IPS DF 6.9 (cell line): ENCODE results near the gene KIF26A.

ENCODE experiments used
- DNase-seq: peaks from one replicate; pipeline ENCODE4 v3.0.0-alpha.2; 2013; ENCODE audit warnings: low read depth, low spot score
- H3K27ac ChIP-seq: one replicate; pipeline ENCODE4 v1.5.1; 2013; ENCODE audit warnings: low read length, control low read depth
- H3K27me3 ChIP-seq: 2 replicates; pipeline ENCODE4 v1.6.1; 2013; ENCODE audit warnings: mild to moderate bottlenecking, low read length; ENCODE audit not compliant: control insufficient read depth, insufficient read depth
- H3K36me3 ChIP-seq: 2 replicates; pipeline ENCODE4 v1.6.1; 2013; ENCODE audit warnings: low read length; ENCODE audit not compliant: control insufficient read depth, insufficient read depth
- H3K4me1 ChIP-seq: 2 replicates; pipeline ENCODE4 v1.6.1; 2013; ENCODE audit warnings: low read length; ENCODE audit not compliant: control insufficient read depth, insufficient read depth
- H3K4me3 ChIP-seq: 2 replicates; pipeline ENCODE4 v1.5.1; 2013; ENCODE audit warnings: mild to moderate bottlenecking, low read length
- H3K9me3 ChIP-seq: 2 replicates; pipeline ENCODE4 v1.6.1; 2013; ENCODE audit warnings: low read length, inconsistent platforms; ENCODE audit not compliant: control insufficient read depth, insufficient read depth
- WGBS: extraction: QIAGEN DNeasy Blood & Tissue Kit; methylation state at CpG from one replicate; pipeline ENCODE4 v1.1.7; 2013; ENCODE audit warnings: mixed read lengths, missing lambda C conversion rate; ENCODE audit not compliant: insufficient read length, insufficient coverage; 5-methylcytosine and 5-hydroxymethylcytosine counted together

Gene KIF26A

DNA sequence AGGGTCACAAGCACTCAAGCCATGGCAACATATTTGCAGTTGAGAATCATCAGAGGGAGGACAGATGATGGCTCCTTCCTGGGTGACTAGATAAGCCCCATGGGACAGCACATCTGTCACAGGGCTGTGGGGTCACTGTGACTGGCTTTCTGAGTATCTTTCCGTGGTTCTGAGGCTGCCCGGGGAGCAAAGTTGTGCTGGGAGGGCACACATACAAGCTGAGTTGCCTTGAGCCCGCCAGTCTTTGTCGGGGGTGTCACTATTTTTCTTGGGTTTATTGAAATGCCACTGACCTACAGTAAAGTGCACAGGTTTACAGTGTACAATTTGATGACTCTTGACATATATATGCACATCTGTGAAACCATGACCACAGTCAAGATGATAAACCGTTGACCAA, 17.2 kb upstream of the KIF26A start:
- no CpG with 5 or more reads among the region's 5 CpGs for WGBS
- H3K27me3 ChIP-seq, result peaks cover 12% of the 10 kb centered on the region; the same call in 1 of the 2 replicates
- DNase-seq, result no peak
- peaks cover 2% of the 10 kb centered on the region; the same call in 1 of the 2 replicates for H3K4me1 ChIP-seq
- H3K9me3 ChIP-seq, result no peaks in the 10 kb centered on the region
- no peak overlapping the region for H3K4me3 ChIP-seq
- H3K27ac ChIP-seq, result no peak overlapping the region
- H3K36me3 ChIP-seq, result no peaks in the 10 kb centered on the region

DNA sequence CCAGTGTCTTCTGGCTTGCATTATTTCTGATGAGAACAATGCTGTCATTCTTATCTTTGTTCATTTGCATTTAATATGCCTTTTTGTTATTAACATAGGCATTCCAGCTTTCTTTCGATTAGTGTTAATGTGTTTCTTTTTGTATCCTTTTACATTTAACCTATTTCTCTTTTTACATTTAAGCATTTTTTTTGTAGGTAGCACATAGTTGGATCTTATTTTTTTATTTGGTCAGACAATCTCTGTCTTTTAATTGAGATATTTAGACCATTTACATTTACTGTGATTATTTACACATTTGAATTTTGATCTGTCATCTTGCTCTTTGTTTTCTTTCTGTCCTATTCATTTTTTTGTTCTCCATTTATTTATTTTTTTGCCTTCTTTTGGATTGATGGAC, 14.5 kb upstream of the KIF26A start:
- Histone ChIP-seq H3K27me3 (no peaks in the 10 kb centered on the region), H3K36me3 (no peaks in the 10 kb centered on the region), H3K4me3 (no peak overlapping the region), H3K4me1 (no peaks in the 10 kb centered on the region), H3K27ac (no peak overlapping the region), H3K9me3 (no peaks in the 10 kb centered on the region)
- DNase-seq, result no peak
- no CpG with 5 or more reads among the region's 1 CpG for WGBS

DNA sequence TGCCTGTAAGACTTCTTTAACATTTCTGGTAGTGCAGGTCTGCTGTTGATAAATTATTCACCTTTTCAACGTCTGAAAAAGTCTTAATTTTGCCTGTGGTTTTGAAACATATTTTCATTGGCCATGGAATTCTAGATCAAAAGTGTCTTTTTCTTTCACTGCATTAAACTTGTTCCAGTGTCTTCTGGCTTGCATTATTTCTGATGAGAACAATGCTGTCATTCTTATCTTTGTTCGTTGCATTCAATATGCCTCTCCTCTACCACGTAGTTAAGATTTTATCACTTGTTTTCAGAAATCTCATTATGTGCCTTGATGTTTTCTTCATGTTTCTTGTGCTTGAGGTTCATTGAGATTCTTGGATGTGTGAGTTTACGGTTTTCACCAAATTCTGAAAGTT, 13.4 kb upstream of the KIF26A start:
- H3K27ac ChIP-seq, result no peak overlapping the region
- H3K9me3 ChIP-seq, result no peaks in the 10 kb centered on the region
- no peaks in the 10 kb centered on the region for H3K27me3 ChIP-seq
- no CpG with 5 or more reads among the region's 4 CpGs for WGBS
- DNase-seq, result no peak
- H3K4me3 ChIP-seq, result no peak overlapping the region
- no peaks in the 10 kb centered on the region for H3K4me1 ChIP-seq
- no peaks in the 10 kb centered on the region for H3K36me3 ChIP-seq

DNA sequence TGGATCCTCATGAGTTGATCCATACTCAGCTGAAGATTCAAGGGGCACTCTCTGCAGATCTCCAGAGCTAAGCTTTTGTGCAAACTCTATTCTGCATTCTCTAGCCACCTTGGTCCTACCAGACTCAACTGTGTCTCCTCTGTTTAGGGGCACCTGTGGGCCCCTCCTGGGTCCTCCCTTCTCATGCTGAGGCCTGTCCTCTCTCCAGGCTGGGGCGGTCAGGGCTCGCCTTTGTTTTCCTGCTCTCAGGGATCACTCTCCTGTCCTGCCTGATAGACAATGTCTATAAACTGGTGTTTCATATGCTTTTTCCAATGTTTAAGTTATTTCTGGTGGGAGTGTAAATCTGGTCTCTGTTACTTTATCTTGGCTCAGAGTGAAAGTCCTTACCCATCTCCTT, 11.6 kb upstream of the KIF26A start:
- H3K36me3 ChIP-seq, result no peaks in the 10 kb centered on the region
- no peak overlapping the region for H3K27ac ChIP-seq
- DNase-seq, result no peak
- H3K27me3 ChIP-seq, result no peaks in the 10 kb centered on the region
- no peaks in the 10 kb centered on the region for H3K9me3 ChIP-seq
- WGBS, result no CpG with 5 or more reads among the region's 2 CpGs
- no peak overlapping the region for H3K4me3 ChIP-seq
- no peaks in the 10 kb centered on the region for H3K4me1 ChIP-seq

DNA sequence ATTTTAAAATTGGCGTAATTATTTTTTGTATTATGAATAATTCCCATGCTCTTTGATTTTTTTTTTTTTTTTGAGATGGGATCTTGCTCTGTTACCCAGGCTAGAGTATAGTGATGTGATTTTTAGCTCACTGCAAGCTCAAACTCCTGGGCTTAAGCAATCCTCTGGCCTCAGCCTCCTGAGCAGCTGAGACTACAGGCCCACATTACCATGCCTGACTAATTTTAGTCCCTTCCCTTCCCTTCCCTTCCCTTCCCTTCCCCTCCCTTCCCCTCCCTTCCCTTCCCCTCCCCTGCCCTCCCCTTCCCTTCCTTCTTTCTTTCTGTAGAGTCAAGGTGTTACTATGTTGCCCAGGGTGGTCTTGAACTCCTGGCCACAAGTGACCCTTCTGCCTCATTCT, 9.4 kb upstream of the KIF26A start:
- Histone ChIP-seq H3K27ac (no peak overlapping the region), H3K4me3 (no peak overlapping the region), H3K9me3 (no peaks in the 10 kb centered on the region), H3K36me3 (no peaks in the 10 kb centered on the region), H3K4me1 (no peaks in the 10 kb centered on the region), H3K27me3 (no peaks in the 10 kb centered on the region)
- DNase-seq, result no peak
- no CpG with 5 or more reads among the region's 1 CpG for WGBS

DNA sequence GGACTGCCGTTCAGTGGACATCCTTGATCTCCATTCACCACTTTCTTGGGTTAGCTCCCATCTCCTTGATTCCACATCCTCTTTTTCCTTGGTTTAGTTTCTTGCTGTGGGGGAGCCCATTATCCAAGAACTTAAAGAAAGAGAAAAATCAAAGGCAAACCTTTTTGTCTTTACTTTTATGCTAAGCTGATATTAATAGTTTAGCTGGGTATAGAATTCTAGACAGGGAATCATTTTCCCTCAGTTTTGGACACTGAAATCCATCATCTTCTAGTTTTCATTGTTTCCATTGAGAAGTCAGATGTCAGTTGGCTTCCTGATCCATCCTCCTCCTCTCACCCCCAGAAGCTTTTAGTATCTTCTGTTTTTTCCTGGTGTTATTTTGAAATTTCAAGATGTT, 8.8 kb upstream of the KIF26A start:
- Histone ChIP-seq H3K27me3 (no peaks in the 10 kb centered on the region), H3K9me3 (no peaks in the 10 kb centered on the region), H3K36me3 (no peaks in the 10 kb centered on the region), H3K4me1 (no peaks in the 10 kb centered on the region), H3K27ac (no peak overlapping the region), H3K4me3 (no peak overlapping the region)
- no peak for DNase-seq
- WGBS, result no CpG with 5 or more reads among the region's 1 CpG

DNA sequence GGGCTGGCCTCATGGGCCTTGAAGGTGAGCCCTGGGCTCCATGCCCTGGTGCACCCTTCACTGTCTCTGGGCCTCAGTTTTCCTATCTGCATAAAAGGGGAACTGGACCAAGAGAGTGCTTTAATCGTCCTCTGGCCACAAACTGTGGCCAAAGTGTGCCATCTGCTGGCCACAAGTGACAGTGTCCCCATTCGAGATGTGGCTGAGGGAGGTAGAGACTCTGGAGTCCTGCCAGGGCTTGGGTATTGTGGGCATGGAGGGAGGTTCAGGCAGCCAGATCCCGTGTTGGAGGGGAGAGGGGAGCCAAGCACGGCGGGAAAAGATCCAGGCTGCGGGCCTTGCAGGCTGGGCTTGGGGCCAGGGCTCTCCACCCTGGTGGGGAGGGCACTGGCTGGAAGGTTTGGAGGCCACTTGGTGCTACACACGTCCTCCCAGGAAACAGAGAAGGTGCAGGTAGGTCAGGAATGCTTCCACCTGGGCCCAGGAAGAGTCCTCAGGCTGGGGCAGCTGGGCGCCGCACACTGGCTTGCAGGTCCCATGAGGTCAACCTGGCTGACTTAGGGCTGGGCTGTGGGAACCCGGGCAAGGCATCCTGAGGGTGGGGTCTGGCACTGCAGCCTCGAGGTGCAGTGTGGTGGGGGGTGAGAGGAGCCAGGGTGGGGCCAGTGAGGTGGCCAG, 7.3 kb upstream of the KIF26A start:
- Histone ChIP-seq H3K27ac (no peak overlapping the region), H3K9me3 (no peaks in the 10 kb centered on the region), H3K4me1 (peaks cover 6% of the 10 kb centered on the region), H3K27me3 (peaks cover 9% of the 10 kb centered on the region), H3K4me3 (no peak overlapping the region), H3K36me3 (no peaks in the 10 kb centered on the region)
- no CpG with 5 or more reads among the region's 11 CpGs for WGBS
- DNase-seq, result no peak

DNA sequence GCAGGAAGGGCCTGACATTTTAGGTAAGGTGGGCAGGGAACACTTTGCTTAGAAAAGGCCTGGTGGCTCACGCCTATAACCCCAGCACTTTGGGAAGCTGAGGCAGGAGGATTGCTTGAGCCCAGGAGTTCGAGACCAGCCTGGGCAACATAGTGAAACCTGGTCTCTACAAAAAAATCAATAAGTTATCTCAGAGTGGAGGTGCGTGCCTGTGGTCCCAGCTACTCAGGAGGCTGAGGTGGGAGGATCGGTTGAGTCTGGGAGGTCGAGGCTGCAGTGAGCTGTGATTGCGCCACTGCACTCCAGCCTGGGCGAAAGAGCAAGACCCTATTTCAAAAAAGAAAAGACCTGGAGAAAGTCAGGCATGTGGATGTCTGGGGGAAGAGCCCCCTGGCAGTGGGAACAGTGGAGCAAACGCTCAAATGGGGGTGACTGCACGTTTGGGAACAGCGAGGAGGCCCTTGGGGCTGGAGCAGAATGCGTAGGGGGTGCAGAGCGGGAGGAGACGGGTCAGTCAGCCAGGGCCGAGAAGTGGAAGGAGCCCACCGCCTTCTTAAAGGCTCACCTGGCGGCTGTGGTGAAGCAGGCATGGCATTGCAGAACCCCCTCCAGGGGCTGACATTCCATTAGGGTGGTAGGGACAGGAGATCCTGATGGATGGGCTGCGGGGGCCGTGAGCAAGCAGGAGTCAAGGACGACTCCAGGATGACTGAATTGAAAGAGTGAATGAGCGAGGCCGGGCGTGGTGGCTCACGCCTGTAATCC, 6.2 kb upstream of the KIF26A start:
- WGBS, result no CpG with 5 or more reads among the region's 23 CpGs
- no peaks in the 10 kb centered on the region for H3K9me3 ChIP-seq
- H3K4me1 ChIP-seq, result peaks cover 6% of the 10 kb centered on the region
- H3K27ac ChIP-seq, result no peak overlapping the region
- no peak overlapping the region for H3K4me3 ChIP-seq
- H3K36me3 ChIP-seq, result no peaks in the 10 kb centered on the region
- DNase-seq, result no peak
- H3K27me3 ChIP-seq, result peaks cover 17% of the 10 kb centered on the region

DNA sequence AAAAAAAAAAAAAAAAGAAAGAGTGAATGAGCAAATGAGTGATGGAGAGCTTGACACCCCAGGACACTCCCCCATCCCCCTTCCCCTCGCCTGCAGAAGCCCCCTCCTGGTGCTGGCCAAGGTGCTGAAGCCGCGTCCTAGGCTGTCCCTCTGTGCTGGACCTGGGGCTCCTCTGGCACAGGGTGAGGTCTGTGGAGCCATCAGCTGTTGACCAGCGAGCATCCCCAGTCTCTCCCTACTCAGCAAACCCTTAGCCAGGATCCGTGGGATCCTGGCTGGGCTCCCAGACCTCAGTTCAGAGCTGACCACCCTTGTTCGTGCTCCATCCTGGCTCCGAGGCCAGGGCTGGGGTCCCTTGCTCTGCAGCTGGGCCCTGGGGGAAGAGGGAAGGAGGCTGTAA, 5.4 kb upstream of the KIF26A start:
- Histone ChIP-seq H3K4me1 (peaks cover 6% of the 10 kb centered on the region), H3K27ac (no peak overlapping the region), H3K9me3 (no peaks in the 10 kb centered on the region), H3K27me3 (peaks cover 20% of the 10 kb centered on the region), H3K36me3 (no peaks in the 10 kb centered on the region), H3K4me3 (no peak overlapping the region)
- no peak for DNase-seq
- WGBS, result no CpG with 5 or more reads among the region's 7 CpGs

DNA sequence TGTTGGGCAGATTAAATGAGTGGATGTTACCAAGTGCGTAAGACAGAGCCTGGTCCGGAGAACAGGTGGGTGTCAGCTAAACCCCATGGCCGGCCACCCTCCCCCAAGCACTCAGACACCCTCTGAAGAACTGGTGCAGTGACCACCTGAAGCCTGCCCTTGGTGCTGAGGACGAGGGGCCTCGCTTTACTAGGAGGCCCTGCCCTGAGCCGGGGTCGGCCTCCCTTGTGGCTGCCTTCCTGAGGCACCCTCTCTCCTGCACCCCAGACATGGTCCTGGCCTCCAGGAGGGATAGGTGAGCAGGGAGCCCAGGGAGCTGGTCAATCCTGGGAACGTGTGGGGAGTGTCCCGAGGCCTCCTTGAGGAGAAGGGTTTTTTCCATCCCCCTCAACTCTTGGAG, 4.9 kb upstream of the KIF26A start:
- H3K9me3 ChIP-seq, result no peaks in the 10 kb centered on the region
- H3K27ac ChIP-seq, result no peak overlapping the region
- H3K36me3 ChIP-seq, result no peaks in the 10 kb centered on the region
- no peak overlapping the region for H3K4me3 ChIP-seq
- peaks cover 20% of the 10 kb centered on the region for H3K27me3 ChIP-seq
- no peak for DNase-seq
- no CpG with 5 or more reads among the region's 9 CpGs for WGBS
- peaks cover 6% of the 10 kb centered on the region for H3K4me1 ChIP-seq
